HEK293 (cell line): ENCODE results near the gene DIO1.
A peak's percentile ranks its signal among the peaks of the same experiment; 100 is the strongest.

ENCODE experiments used
- ELK4 ChIP-seq: IDR thresholded peaks from 2 replicates; pipeline ENCODE4 v1.6.1; 2011; ENCODE audit warnings: mild to moderate bottlenecking, low read depth, low read length, borderline replicate concordance
- GFI1B ChIP-seq: fragments of 450-650 bp; formaldehyde crosslinking; IDR thresholded peaks from 2 replicates; pipeline ENCODE4 v1.5.1; 2016; ENCODE audit warnings: missing biosample characterization, missing genetic modification characterization
- HOXC10 ChIP-seq: sonication (generic); formaldehyde crosslinking; IDR thresholded peaks from 2 replicates; pipeline ENCODE4 v1.8.1; 2023; ENCODE audit warnings: mild to moderate bottlenecking, missing genetic modification reagents
- KLF17 ChIP-seq: fragments of 450-650 bp; formaldehyde crosslinking; IDR thresholded peaks from 2 replicates; pipeline ENCODE4 v1.5.1; 2016; ENCODE audit warnings: missing biosample characterization, missing genetic modification characterization
- OVOL3 ChIP-seq: fragments of 450-650 bp; formaldehyde crosslinking; IDR thresholded peaks from 2 replicates; pipeline ENCODE4 v1.5.1; 2016; ENCODE audit warnings: missing biosample characterization, missing genetic modification characterization
- PRDM10 ChIP-seq: fragments of 450-650 bp; formaldehyde crosslinking; IDR thresholded peaks from 2 replicates; pipeline ENCODE4 v1.5.1; 2016; ENCODE audit warnings: missing biosample characterization, missing genetic modification characterization
- PRDM6 ChIP-seq: fragments of 450-650 bp; formaldehyde crosslinking; IDR thresholded peaks from 2 replicates; pipeline ENCODE4 v1.5.1; 2017; ENCODE audit warnings: missing biosample characterization, missing genetic modification characterization
- YY2 ChIP-seq: fragments of 450-650 bp; formaldehyde crosslinking; IDR thresholded peaks from 2 replicates; pipeline ENCODE4 v1.5.1; 2016; ENCODE audit warnings: missing biosample characterization, missing genetic modification characterization
- ZBTB20 ChIP-seq: fragments of 450-650 bp; formaldehyde crosslinking; IDR thresholded peaks from 2 replicates; pipeline ENCODE4 v1.5.1; 2016; ENCODE audit warnings: missing biosample characterization, missing genetic modification characterization
- ZBTB48 ChIP-seq: fragments of 450-650 bp; formaldehyde crosslinking; IDR thresholded peaks from 2 replicates; pipeline ENCODE4 v1.5.1; 2016; ENCODE audit warnings: missing biosample characterization, missing genetic modification characterization
- ZIC2 ChIP-seq: fragments of 450-650 bp; formaldehyde crosslinking; IDR thresholded peaks from 2 replicates; pipeline ENCODE4 v1.5.1; 2016; ENCODE audit warnings: missing biosample characterization, missing genetic modification characterization
- ZNF175 ChIP-seq: fragments of 450-650 bp; formaldehyde crosslinking; IDR thresholded peaks from 2 replicates; pipeline ENCODE4 v1.5.1; 2016; ENCODE audit warnings: missing biosample characterization, missing genetic modification characterization
- ZNF19 ChIP-seq: fragments of 450-650 bp; formaldehyde crosslinking; IDR thresholded peaks from 2 replicates; pipeline ENCODE4; 2016; ENCODE audit warnings: missing biosample characterization, missing genetic modification characterization, low read depth
- ZNF202 ChIP-seq: fragments of 450-650 bp; formaldehyde crosslinking; IDR thresholded peaks from 2 replicates; pipeline ENCODE4 v1.5.1; 2016; ENCODE audit warnings: missing biosample characterization, missing genetic modification characterization, borderline replicate concordance
- ZNF214 ChIP-seq: fragments of 450-650 bp; formaldehyde crosslinking; IDR thresholded peaks from 2 replicates; pipeline ENCODE4 v1.5.1; 2017; ENCODE audit warnings: missing biosample characterization, mild to moderate bottlenecking, missing genetic modification characterization, borderline replicate concordance
- ZNF24 ChIP-seq: fragments of 450-650 bp; formaldehyde crosslinking; IDR thresholded peaks from 2 replicates; pipeline ENCODE4 v1.5.1; 2016; ENCODE audit warnings: missing biosample characterization, missing genetic modification characterization
- ZNF266 ChIP-seq: fragments of 450-650 bp; formaldehyde crosslinking; IDR thresholded peaks from 2 replicates; pipeline ENCODE4 v1.5.1; 2016; ENCODE audit warnings: missing biosample characterization, missing genetic modification characterization, low read depth
- ZNF416 ChIP-seq: fragments of 450-650 bp; formaldehyde crosslinking; IDR thresholded peaks from 2 replicates; pipeline ENCODE4 v1.5.1; 2016; ENCODE audit warnings: missing biosample characterization, missing genetic modification characterization
- ZNF488 ChIP-seq: fragments of 450-650 bp; formaldehyde crosslinking; IDR thresholded peaks from 2 replicates; pipeline ENCODE4 v1.5.1; 2016; ENCODE audit warnings: missing biosample characterization, missing genetic modification characterization
- ZNF518A ChIP-seq: fragments of 450-650 bp; formaldehyde crosslinking; conservative IDR thresholded peaks from 2 replicates; pipeline ENCODE4 v1.5.1; 2016; ENCODE audit warnings: low read depth, missing biosample characterization, missing genetic modification characterization
- ZNF560 ChIP-seq: fragments of 450-650 bp; formaldehyde crosslinking; IDR thresholded peaks from 2 replicates; pipeline ENCODE4 v1.5.1; 2017; ENCODE audit warnings: missing biosample characterization, missing genetic modification characterization, borderline replicate concordance
- ZNF664 ChIP-seq: fragments of 450-650 bp; formaldehyde crosslinking; IDR thresholded peaks from 2 replicates; pipeline ENCODE4 v1.5.1; 2016; ENCODE audit warnings: missing biosample characterization, missing genetic modification characterization
- ZNF677 ChIP-seq: fragments of 450-650 bp; IDR thresholded peaks from 2 replicates; pipeline ENCODE4 v1.5.0; 2018; ENCODE audit warnings: missing biosample characterization, mild to moderate bottlenecking, missing genetic modification characterization, moderate library complexity
- ZNF692 ChIP-seq: fragments of 450-650 bp; formaldehyde crosslinking; IDR thresholded peaks from 2 replicates; pipeline ENCODE4 v1.5.1; 2016; ENCODE audit warnings: missing biosample characterization, missing genetic modification characterization

DIO1 gene

GRCh38 chr1:53946252-53947171, 52.5 kb downstream of the DIO1 start, which contains the start of gene LRRC42 (continued):
- no peak for TF ChIP-seq PRDM10 (tag by site-specific recombination)
- TF ChIP-seq ZNF518A (tag by site-specific recombination): no peak
- TF ChIP-seq HOXC10 (CRISPR knock-in tag): no peak
- TF ChIP-seq ZNF266 (tag by site-specific recombination): no peak
- no peak for TF ChIP-seq ELK4
- TF ChIP-seq GFI1B (tag by site-specific recombination): no peak
- no peak for TF ChIP-seq ZNF24 (tag by site-specific recombination)
- no peak for TF ChIP-seq ZNF488
- TF ChIP-seq ZBTB48: no peak
- no peak for TF ChIP-seq ZNF677 (tag by site-specific recombination)
- TF ChIP-seq KLF17 (tag by site-specific recombination): no peak
- no peak for TF ChIP-seq ZNF692 (tag by site-specific recombination)
- no peak for TF ChIP-seq ZNF202
- TF ChIP-seq ZNF664 (tag by site-specific recombination): no peak
- TF ChIP-seq YY2 (tag by site-specific recombination): no peak
- peak; percentile 77 for TF ChIP-seq ZBTB20 (tag by site-specific recombination)
- no peak for TF ChIP-seq ZNF175 (tag by site-specific recombination)
- no peak for TF ChIP-seq ZIC2 (tag by site-specific recombination)
- no peak for TF ChIP-seq OVOL3 (tag by site-specific recombination)
- TF ChIP-seq ZNF214: no peak
- no peak for TF ChIP-seq ZNF560 (tag by site-specific recombination)
- TF ChIP-seq PRDM6 (tag by site-specific recombination): no peak
- TF ChIP-seq ZNF416 (tag by site-specific recombination): no peak
- no peak for TF ChIP-seq ZNF19 (tag by site-specific recombination)
